ENCODE measurements around the gene LY86. TPM values are rescaled to one million over a fixed set of nuclear protein-coding genes. Genes with fewer than 3 reads are reported as not detected.

LY86 gene
- total RNA-seq, 1 donor from 2014 or later, result not detected

DNA sequence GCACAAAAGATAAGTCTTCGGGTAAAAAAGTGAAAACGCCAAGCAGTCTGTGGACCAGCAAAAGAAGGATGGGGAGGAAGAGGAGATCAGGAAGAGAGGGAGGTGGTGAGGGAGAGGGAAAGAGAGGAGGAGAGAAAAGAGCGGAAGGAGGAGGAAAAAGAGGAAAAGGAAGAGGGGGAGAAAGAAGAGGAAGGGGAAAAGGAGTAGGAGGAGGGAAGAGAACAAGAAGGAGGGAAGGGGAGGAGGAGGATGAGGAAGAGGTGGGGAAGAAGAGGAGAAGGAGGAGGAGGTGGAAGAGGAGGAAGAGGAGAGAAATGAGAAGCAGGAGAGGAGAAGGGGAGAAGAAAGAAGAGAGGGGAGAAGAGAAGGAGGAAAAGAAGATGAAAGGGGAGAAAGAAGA lies 6.5 kb downstream of the LY86 start:
- Histone ChIP-seq H3K36me3 (ENCODE audit: control insufficient read depth, insufficient read depth, low read length) (no peaks in the 10 kb centered on the region), H3K27me3 (ENCODE audit: control insufficient read depth, insufficient read depth, low read length) (peaks cover 2% of the 10 kb centered on the region), H3K4me3 (ENCODE audit: low read depth, low read length) (no peak overlapping the region)
- FAIRE-seq, result no peak
- DNase-seq (ENCODE audit: low read depth), result no peak
- TF ChIP-seq, protein P1, sequence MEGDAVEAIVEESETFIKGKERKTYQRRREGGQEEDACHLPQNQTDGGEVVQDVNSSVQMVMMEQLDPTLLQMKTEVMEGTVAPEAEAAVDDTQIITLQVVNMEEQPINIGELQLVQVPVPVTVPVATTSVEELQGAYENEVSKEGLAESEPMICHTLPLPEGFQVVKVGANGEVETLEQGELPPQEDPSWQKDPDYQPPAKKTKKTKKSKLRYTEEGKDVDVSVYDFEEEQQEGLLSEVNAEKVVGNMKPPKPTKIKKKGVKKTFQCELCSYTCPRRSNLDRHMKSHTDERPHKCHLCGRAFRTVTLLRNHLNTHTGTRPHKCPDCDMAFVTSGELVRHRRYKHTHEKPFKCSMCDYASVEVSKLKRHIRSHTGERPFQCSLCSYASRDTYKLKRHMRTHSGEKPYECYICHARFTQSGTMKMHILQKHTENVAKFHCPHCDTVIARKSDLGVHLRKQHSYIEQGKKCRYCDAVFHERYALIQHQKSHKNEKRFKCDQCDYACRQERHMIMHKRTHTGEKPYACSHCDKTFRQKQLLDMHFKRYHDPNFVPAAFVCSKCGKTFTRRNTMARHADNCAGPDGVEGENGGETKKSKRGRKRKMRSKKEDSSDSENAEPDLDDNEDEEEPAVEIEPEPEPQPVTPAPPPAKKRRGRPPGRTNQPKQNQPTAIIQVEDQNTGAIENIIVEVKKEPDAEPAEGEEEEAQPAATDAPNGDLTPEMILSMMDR (IDR thresholded peaks at IDR 0.05; ENCODE audit: insufficient read depth, low read length, severe bottlenecking), result no peak

DNA sequence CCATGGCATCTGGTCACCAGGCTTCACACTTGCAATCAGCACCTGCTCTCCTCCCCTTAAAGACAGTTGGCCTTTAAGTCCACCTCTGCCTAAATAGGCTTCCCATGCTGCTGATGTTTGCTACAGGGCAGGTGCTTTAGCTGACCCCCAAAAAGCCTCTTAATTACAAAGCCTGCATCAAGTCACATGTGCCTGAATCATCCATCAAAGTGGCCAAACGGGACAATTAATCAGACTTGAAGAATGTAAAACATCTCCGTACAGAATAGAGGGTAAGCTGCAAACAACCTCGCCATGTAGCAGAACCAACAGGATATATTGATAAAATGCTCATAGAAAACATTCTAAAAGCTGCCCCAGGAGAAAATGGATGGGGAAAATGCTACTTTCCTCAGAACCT lies 7.4 kb downstream of the LY86 start:
- H3K27me3 ChIP-seq (ENCODE audit: control insufficient read depth, insufficient read depth, low read length), result peaks cover 2% of the 10 kb centered on the region
- H3K4me3 ChIP-seq (ENCODE audit: low read depth, low read length), result no peak overlapping the region
- H3K36me3 ChIP-seq (ENCODE audit: control insufficient read depth, insufficient read depth, low read length), result no peaks in the 10 kb centered on the region
- FAIRE-seq, result no peak
- DNase-seq (ENCODE audit: low read depth), result no peak
- TF ChIP-seq, protein P1 (IDR thresholded peaks at IDR 0.05; ENCODE audit: insufficient read depth, low read length, severe bottlenecking), result no peak

DNA sequence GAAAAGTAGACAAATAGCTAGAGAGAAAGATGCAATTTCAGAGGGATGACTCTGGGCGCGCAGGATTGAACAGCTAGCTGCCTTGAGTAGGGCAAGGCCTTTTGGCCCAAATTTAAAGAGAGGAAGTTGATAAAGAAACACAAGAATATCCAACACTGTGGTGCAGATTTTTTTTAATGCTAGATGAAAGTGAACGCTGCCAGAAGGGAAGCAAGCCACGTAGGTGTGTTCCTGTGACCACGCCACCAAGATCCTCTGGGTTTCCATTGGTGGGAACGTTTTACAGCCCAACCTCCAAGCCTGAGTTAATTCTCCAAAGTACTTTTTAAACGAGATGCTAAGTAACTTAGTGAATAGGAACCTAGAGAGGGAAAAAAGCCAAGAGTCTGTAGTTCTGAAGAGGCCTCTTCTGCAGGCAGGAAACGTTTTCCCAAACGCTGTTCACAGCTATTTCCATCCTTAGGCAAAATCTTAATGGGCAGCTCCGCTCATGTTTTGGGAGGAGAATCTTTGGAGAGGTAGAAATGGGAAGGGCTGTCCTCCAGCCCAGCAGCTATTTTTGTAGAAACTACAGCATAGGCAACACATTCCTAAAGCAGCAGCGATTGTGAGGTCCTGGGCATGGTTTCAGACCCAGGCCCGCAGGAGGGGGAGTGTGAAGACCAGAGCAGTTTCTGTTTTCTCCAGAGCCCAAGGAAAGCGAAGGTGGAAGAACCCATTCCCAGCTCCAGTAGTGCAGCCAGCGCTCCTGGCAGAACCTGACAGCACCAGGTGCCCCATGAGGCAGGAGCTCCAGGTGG lies 8.2 kb downstream of the LY86 start:
- TF ChIP-seq, protein P1 (IDR thresholded peaks at IDR 0.05; ENCODE audit: insufficient read depth, low read length, severe bottlenecking), result no peak
- no peak for DNase-seq (ENCODE audit: low read depth)
- Histone ChIP-seq H3K36me3 (ENCODE audit: control insufficient read depth, insufficient read depth, low read length) (no peaks in the 10 kb centered on the region), H3K4me3 (ENCODE audit: low read depth, low read length) (no peak overlapping the region), H3K27me3 (ENCODE audit: control insufficient read depth, insufficient read depth, low read length) (peaks cover 2% of the 10 kb centered on the region)
- FAIRE-seq, result no peak

DNA sequence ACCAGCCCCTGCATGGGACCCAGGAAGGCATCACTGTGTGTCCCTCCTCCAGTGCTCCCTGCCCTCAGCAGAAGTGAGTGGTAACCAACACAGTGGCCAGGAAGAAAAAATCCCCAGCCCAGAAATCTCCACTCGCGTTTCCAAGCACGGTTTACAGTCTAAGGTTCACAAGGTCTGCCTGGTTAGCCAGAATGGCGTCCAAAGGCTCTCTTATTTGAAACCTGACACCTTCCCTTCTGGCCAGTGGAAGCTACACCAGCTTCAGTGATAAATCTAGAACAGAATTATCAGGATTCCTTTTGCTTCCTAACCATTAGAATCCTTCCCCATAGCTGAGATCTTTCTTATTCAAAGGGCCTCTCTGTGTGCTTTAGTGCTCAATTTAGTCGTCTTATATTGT lies 9.2 kb downstream of the LY86 start:
- no peaks in the 10 kb centered on the region for H3K36me3 ChIP-seq (ENCODE audit: control insufficient read depth, insufficient read depth, low read length)
- DNase-seq (ENCODE audit: low read depth) (no peak), FAIRE-seq (no peak)
- TF ChIP-seq, protein P1 (IDR thresholded peaks at IDR 0.05; ENCODE audit: insufficient read depth, low read length, severe bottlenecking), result no peak
- H3K4me3 ChIP-seq (ENCODE audit: low read depth, low read length), result no peak overlapping the region
- H3K27me3 ChIP-seq (ENCODE audit: control insufficient read depth, insufficient read depth, low read length), result peaks cover 2% of the 10 kb centered on the region

DNA sequence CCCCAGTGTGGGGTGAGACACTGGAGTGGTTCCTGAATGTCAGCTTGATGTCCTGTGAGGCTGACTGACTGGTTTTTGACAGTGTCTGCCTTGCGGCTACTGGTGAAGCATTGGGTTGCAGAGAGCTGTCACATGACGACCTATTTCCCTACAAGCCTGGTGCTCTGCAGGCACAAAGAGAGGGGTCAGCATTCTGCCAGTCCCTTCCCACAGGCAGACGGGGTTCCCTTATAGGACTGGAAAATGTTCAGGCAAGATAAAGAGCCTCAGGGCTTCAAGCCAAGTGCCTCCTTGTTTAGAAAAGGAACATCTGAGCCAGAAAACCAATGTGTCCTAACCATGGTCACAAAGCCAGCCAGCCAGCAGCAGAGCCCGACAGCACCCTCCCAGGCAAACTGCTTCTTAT lies 11.0 kb downstream of the LY86 start:
- Histone ChIP-seq H3K27me3 (ENCODE audit: control insufficient read depth, insufficient read depth, low read length) (peaks cover 2% of the 10 kb centered on the region), H3K36me3 (ENCODE audit: control insufficient read depth, insufficient read depth, low read length) (no peaks in the 10 kb centered on the region), H3K4me3 (ENCODE audit: low read depth, low read length) (no peak overlapping the region)
- no peak for FAIRE-seq
- TF ChIP-seq, protein P1 (IDR thresholded peaks at IDR 0.05; ENCODE audit: insufficient read depth, low read length, severe bottlenecking), result no peak
- no peak for DNase-seq (ENCODE audit: low read depth)

DNA sequence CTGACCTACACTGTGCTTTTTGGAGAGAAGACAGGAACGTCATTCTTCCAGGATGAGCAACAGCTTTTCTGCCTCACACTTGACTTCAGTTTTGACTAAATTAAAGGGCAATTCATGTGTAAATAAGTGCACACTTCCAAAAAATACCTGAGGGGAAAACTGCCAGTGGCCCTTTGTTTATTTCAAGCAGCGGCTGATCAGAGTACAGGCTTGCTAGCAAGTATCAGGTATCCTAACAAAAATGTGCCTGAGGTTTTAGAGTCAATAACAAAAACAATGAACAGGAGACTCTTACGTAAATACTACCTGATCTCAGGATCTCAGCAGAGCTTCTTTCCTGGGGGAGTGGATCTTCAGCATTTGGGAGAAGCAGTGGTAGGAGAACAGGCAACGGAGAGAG lies 12.4 kb downstream of the LY86 start:
- H3K27me3 ChIP-seq (ENCODE audit: control insufficient read depth, insufficient read depth, low read length), result peaks cover 2% of the 10 kb centered on the region
- TF ChIP-seq, protein P1 (IDR thresholded peaks at IDR 0.05; ENCODE audit: insufficient read depth, low read length, severe bottlenecking), result no peak
- H3K4me3 ChIP-seq (ENCODE audit: low read depth, low read length), result no peak overlapping the region
- no peaks in the 10 kb centered on the region for H3K36me3 ChIP-seq (ENCODE audit: control insufficient read depth, insufficient read depth, low read length)
- FAIRE-seq, result no peak
- peak; percentile 50 for DNase-seq (ENCODE audit: low read depth)
